Measurements from ENCODE around the gene PTAR1.

DNA sequence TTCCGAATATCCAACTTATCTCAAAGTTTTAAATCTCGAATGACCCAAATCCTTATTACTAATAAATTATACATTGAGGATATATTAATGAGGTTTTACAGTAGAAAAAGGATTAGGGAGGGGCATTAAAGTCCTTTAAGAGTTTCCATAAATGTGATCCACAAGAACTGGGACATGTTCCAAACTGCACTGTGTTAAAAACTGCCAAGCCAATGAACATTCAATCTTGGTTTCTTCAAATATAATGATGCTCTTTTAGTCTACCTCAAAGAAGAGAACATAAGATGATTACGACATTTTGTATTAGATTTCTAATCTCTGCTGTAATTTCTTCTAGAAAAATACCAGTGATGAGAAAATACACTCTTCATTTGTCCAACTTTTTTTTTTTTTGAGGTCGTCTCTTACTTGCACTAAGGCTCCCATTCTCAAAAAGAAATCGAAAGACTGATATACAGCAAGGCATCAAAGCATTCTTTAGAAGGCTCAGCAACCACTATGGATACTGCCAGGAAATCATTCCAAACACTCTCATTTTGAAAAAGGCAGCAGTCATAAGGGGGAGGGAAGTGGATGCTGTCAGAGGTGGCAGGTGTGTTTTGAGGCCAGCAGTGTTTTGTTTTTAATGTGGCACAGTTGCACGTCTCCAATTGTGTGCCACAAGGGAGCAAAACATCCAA lies 1.7 kb downstream of the PTAR1 start:
- TF ChIP-seq CTCF (IDR thresholded peaks at IDR 0.05) (no peak), ZFX (IDR thresholded peaks at IDR 0.05; ENCODE audit: borderline replicate concordance) (no peak)
